Posterior cingulate gyrus (tissue), 11 donors: ENCODE data around the gene RPS6KA5.
"Not testable (repeated sequence)": the region's sequence is repeated elsewhere in the genome, so short reads cannot be mapped to it uniquely, and the experiment has no call there.

ENCODE experiments used
- DNase-seq, 10 donors: peaks; one replicate each; pipeline versions ENCODE4 v3.0.0 to v3.0.0-alpha.2; 2020 to 2021; ENCODE audit warnings: mixed read lengths in 3 of 10
- intact Hi-C: fragments of 100-400 bp; cut with DNase I; formaldehyde crosslinking; loops from one replicate; pipeline ENCODE4 v1.15.1; 2023

RPS6KA5 gene

DNA sequence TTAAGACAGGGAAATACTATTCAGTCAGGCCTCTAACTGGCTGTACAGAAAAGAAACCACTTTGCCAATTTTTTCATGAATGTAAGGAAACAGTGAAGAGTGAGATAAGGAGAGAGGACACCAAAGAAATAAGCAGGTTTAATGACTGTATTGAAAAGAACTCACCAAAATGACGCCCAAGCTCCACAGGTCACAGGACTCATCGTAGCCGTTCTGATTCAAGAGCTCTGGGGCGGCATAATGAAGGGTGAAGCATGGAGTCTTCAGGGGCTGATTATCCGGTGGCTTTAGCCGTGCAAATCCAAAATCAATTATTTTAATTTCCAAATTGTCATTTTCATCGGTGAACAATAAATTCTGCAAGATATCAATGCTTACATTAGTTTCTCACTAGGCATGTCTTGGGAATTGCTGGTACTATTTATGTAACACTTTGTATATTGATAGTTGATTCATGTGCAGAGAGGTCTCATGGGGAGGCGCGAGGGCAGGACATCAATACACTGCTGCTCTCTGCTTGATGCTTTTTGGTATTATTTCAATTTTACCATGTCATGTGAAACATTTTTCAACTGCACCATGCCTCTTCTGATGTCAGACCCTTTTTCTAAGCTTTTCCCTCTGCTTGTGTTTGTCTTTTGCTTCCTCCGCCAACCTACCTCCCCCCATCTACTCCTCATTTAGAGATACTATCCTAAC lies 170.0 kb downstream of the RPS6KA5 start:
- intact Hi-C loops, result loop anchor here (10.0 kb wide), 1 partner anchor 586 kb away; no protein-coding TSS in a partner anchor
- DNase-seq, result no peak

DNA sequence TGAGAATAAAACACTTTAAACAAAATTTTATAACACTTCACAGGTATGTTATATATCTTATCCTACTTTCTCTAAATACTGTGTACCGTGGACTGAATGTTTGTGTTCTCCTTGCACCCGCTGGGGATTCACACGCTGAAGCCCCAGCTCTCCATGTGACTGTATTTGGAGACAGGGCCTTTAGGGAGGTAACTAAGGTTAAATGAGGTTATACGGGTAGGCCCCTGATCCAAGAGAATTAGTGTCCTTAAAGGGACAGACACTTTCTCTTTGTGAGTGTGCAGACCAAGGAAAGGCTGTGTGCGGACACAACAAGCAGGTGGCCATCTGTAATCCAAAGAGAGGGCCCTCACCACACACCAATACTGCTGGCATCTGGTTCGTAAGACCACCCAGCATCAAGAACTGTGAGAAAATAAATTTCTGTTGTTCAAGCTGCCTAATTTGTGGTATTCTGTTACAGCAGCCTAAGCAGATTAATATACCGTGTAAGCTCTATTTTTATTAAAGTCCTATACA lies 174.1 kb downstream of the RPS6KA5 start:
- intact Hi-C loops, result no loop called here

DNA sequence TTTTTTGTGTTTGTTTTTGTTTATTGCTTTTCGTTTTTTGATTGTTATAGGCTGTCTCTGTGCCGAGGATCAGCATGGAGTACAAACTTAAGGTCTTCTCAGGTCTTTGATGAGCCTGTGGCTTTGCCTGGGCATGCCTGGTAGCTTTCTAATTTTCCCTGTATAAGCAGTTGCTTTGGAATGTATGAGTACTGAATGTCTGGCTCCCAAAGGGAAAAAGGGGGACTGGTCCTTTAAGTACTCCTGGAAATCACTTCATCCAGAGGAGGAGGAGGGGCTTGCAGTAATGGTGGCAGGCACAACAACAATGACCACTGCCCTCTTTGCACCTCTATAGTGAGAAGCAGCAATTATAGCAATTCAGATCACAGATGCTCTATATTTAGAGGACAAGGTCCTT lies 176.7 kb downstream of the RPS6KA5 start:
- no peak for DNase-seq
- intact Hi-C loops, result no loop called here

More for the DNA sequence above, 174.1 kb downstream of the RPS6KA5 start:
- DNase-seq, result no peak

DNA sequence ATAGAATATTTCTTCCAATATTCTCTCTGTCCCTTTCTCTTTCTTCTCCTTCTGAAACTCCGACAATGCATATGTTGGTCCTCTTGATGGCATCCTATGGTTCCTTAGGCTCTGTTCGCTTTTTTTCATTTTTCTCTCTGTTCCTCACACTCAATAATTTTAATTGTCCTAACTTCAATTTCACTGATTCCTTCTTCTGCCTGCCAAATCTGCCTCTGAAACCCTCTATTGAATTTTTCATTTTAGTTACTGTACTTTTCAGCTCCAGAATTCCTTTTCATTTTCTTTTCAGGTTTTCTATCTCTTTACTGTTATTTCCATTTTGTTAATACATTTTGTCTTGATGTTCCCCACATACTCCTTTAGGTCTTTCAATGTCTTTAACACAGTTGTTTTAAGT lies 177.2 kb downstream of the RPS6KA5 start:
- intact Hi-C loops, result no loop called here
- no peak for DNase-seq

DNA sequence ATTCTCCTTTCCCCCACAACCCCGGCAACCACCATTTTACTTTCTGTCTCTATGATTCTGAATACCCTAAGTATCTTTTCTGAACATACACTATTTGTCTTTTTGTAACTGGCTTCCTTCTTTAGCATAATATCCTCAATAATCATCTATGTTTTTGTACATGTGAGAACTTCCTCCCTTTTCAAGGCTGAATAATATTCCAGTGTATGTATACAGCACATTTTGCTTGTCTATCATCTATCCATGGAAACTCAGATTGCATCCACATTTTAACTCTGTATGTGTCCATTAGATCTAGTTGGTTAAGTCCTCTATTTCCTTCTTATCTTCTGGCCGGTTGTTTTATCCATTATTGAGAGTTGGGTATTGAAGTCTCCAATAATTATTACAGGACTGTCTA lies 180.2 kb downstream of the RPS6KA5 start:
- no peak for DNase-seq
- intact Hi-C loops, result no loop called here

DNA sequence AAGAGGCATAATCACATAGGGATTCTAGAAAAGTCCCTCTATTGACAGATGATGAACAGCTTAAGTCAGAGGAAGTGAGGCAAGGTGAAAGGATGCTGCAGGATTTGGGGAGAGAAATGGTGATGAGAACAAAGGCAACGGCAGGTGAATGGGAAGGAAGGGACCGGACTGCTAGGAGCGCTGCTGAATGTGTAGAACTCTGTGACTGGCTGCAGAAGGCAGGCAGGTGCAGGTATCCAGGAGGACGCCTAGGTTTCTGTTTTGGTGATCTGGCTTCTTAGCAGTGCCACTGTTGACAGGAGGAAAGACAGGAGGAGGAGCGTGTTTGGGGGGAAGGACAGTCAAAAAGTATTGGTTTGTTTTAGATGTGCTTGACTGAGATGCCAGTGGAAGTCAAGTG lies 185.8 kb downstream of the RPS6KA5 start:
- no peak for DNase-seq
- intact Hi-C loops, result no loop called here

DNA sequence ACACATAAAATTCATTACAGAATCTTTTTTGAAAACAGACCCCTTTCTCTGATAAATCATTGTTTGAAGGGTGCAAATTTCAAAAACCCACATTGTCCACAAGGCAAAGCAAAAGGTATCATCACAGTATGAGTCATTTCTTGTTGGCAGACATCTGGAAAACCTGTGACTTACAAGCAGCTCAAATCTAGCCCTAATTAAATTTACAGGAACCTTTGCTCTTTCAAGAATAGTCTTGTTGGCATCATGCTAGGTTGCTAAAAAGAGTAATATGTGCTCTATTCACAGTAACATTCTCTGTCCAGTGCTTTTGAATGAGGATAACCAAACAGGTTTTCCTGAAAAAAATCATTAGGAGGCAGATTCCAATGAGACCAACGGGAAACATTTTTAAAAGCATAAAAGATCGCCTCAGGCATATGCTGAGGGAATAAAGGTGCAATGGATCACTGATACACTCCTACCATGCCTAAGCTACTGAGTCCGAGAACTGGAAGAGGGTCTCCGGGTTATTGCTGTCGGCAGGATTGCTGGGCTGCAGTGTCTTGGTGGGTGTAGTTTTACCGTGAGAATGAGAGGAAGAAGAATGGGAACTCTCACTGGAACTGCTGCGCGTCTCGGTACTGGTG lies 188.7 kb downstream of the RPS6KA5 start:
- intact Hi-C loops, result no loop called here
- DNase-seq, result no peak

DNA sequence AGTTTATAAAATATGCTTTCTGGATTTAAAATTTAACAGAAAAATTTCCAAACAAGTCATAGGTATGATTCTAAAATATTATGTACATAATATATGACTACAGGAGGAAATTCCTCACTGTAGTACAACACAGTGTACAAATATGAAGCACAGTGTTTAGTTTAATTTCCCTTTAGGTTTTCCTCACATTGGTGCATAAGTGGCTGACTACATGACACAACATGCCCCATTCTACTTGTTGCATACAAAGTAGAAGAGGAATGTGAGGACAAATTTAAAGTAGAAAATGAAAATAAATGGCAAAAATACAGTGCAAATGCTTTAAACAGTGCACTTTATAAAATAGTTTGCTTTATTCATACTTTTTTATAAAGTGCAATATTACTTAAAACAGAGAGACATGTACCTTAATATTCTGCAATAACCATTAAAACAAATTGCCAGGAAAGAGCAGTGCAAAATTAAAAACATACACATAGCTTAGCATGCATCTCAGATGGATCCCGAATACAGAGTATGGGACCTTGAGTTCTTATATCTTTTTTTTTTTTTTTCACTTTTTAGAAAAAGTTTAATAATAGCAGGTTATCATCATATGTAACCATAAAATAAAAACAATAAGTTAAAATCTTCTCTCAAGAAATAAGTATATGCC lies 189.4 kb downstream of the RPS6KA5 start:
- intact Hi-C loops, result no loop called here
- no peak for DNase-seq

DNA sequence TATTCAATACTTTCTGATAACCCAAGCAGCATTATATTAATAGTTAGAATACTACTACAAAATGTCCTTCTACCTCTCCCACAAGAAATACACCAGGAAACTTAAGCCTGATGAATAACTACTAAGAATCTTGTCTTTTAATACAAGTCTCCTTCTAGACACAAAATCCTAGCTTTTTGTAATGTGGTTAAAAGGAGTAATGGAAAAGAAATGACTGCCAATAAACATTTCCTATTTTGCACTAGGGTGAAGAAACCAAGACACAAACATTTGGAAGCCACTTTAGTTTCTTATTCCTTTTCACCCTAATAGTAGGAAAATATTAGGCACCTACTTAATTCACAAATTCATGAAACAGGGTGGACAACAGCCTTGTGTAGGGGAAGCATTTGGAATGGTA lies 192.9 kb downstream of the RPS6KA5 start:
- intact Hi-C loops, result no loop called here
- no peak for DNase-seq

DNA sequence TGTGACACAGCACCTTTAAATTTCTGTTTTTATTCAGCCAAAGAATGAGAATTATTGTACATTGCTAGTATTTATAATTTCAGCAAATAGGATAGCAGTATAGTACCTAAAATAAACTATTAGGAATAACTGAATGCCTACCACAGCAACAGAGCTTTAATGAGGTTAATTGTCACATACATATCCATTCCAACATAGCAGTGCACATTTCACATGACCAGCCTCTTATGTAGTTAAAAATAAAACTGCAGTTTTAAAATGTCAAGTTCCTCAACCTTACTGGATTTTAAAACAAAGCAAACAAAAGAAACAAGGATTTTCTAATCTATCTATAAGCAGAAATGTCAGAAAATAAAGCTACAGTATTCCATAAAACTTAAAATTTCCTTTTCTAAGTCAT lies 193.6 kb downstream of the RPS6KA5 start:
- intact Hi-C loops, result no loop called here
- DNase-seq, result no peak

DNA sequence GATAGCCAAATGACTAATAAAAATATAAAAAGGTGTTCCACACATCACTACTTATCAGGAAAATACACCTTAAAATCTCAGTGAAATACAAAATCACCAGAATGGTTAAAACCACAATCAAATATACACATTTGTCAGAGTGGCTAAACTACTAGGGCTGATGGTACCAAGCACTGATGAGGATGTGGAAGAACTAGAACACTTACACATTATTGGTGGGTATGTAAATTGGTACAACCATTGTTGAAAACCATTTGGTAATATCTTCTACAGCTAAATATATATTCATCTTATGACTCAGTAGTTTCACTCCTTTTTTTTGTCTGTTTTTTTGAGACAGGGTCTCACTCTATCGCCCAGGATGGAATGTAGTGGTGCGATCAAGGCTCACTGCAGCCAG lies 195.7 kb downstream of the RPS6KA5 start:
- DNase-seq, result no peak
- intact Hi-C loops, result no loop called here

DNA sequence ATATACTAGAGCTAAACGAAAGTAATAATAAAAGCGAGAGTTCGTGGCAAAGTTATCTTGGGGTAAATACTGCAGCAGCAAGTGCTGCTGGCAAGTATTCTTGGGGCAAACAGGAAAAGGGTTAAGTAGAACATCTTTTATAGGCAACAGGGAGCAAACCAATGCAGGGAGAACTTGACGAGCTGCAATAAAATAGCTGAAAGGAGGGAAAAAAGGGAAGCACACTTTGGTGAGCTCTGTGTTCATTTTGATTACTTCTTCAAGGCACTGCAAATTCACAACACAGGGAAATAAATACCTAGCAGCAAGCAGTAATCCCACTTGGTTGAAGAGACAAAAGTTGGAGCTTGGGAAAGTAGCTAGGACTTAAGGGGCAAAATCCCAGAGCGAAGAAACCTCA lies 201.9 kb downstream of the RPS6KA5 start:
- no peak for DNase-seq
- intact Hi-C loops, result no loop called here

DNA sequence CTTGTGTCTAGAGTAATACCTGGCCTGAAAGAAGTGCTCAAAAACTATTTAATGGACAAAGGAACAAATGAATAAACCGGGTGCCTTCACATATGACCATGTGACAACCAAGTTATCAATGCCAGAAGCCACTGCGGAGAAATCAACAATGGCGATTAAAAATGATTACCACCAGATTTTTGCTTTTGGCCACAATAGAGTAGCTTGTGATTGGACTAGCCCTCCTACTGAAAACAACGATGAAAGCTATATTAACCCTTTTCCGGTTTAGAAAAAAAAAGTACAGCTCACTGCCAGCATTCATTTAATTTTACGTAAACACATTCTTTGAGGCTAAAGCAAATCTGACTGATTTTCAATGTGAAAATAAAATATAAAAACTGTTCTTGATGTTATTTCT lies 202.6 kb downstream of the RPS6KA5 start:
- intact Hi-C loops, result no loop called here
- DNase-seq, result no peak

DNA sequence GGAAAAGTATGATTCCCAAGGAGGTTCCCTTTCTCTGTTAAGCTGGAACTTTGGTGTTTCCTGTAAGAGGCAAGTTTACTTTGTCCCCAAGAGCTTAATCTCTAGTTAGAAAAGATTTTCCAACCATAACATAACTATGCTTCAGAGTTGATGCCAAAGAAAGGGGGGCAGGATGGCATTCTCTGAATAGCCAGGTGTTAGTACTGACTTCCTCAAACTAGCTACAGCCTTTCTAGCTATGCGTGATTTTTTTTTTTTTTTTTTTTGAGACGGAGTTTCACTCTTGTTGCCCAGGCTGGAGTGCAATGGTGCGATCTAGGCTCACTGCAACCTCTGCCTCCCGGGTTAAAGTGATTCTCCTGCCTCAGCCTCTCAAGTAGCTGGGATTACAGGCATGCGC lies 204.3 kb downstream of the RPS6KA5 start:
- DNase-seq, intact Hi-C loops: not testable (repeated sequence)

DNA sequence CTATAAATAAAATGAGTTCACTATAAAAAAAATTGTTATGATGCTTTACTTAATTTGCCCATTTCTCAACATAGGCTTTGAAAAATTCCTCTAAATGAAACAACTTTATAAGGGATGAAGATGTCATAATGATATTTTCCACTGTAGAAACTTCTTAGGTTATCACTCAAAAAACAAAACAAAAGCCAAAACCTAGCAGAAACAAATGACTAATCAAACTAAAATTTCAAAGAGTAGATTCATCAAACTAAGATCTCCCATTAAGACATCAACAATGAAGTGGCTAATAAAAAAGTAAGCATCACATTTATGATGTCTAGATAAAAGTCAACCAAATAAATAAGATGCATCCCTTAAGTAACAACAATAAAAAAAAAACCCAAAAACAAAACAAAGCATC lies 207.3 kb downstream of the RPS6KA5 start:
- intact Hi-C loops, result no loop called here
- no peak for DNase-seq

DNA sequence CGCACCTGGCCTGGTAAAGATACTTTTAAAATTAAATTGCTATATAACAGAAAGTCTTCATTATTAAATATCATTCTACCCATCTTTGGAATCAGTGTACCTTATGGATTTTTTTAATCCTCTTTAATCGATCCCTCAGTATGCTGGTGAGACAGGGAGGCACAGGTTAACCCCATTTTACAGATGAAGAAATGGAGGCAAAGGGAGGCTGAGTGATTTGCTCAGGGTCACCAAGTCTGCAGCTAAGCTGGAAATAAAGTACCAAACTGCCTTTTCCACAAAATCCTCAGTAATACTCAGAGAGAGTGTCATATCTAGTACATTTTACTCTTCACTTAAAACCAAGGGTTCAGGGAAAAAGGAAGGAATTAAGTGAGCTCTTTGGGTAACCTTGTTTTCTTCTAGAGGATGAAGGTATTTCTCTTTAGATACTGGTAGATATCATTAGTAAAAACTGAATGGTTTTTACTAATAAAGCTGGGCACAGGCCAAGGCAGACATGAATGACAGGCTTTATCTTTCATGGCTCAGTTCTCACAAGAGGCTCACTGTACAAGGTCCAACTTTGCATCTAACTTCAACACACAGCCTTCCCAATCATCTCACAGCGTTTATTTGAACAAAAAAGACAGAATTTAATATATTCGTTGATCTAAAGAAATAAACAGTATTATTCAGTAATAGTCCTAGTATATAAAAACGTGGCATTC lies 209.0 kb downstream of the RPS6KA5 start:
- intact Hi-C loops, result no loop called here
- DNase-seq, result no peak

DNA sequence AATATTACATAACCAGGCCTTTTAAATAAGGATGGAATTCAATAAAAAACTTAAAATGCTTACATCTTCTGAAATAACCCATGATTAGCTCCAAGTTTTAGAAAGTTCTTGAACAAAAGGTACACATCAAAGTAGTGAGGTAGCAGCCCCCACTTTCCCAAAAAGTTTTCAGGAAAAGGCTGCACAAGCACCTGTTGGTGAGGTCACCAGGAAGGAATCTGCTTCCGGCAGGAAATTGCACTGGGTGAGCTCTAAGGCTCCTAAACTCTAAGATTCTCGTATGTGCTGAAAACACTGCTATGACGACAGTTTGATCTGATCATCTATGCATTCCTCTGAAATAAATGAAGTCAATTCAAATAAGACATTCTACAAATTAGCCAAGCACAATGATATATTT lies 210.0 kb downstream of the RPS6KA5 start:
- intact Hi-C loops, result no loop called here
- no peak for DNase-seq

DNA sequence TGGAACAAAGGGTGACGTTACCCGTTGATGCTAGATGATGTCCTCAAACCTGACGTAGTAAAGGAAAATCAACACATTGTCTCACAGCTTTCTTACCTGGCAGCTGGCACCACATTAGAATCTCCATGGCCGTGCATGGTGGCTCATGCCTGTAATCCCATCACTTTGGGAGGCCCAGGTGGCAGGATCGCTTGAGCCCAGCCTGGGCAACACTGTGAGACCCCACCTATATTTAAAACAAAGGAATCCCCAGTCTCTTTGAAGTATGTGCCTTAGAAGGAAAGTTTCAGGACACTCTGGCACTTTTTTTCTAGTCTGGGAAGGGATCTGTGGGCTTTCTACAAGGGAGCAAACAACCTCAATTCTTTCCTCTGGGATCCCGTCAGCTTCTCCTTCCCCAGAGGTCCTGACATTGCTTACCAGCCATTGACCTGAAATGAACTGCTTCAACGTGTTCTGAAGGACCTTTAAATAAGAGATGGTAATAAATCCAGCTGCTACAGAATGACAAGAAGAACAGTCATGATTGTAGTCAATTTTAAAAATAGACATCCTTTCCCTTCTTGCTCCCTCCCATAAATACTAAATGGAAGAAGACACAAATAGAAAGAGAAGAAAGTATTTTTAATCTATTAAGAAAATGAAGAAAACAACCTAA lies 210.5 kb downstream of the RPS6KA5 start:
- DNase-seq, result no peak
- intact Hi-C loops, result no loop called here

DNA sequence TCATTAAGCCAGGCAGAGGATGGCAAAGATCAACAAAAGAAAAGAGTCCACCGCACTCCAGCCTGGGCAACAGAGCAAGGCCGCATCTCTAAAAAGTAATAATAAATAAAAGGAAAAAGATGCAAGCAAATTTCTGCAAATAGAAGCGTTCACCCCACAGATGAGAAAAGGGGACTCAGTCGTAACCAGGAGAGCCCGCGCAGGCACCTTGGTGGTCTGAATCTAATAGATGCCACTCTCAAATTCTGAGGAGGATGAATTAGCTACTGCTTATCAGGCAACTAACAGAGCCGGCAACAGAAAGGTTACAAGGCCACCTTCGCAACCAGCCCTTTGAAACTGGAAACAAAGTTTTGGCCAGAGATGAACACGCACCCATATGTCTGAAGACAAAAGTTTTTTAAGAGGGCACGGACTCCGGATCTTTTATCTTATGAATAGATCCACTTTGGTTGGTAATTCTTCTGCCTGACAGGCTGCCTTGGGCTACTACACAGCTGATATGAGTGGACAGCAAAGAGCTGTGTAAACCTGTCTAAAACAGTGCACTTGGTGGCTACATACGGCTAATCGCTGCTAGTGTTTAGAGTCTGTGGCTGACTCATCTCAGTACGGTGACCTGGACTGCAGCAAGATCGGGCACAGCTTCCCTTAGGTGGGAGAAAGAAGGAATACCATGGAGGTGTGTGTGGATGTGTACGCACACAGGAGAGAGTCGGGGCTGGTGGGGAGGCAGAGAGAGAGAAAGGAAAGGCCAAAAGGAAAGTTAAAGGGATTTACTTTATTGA lies 211.3 kb downstream of the RPS6KA5 start:
- no peak for DNase-seq
- intact Hi-C loops, result no loop called here

DNA sequence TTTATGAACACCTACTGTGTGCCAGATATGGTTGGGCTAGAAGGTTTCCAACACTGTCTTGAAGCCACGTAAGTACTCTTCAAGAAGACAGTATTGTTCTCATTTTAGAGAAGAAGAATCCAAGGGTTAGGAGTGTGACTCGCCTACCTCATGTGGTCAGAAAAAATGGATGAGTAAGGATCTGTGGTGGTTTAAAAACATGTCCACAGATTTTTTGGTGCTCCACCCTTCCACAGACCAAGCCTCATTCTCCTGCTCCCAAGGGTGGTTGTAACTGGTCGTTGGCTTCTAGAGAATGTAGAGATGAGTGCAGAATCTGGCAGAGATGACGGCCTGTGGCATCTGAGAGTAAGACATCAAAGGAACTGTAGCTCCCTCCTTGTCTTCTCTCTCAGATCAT lies 213.9 kb downstream of the RPS6KA5 start:
- no peak for DNase-seq
- intact Hi-C loops, result no loop called here
